CD4-positive, alpha-beta T cell treated with Interleukin-21 for 1 hour (primary cell): Measurements from ENCODE around the gene LRG1.
"Not testable (repeated sequence)": the region's sequence is repeated elsewhere in the genome, so short reads cannot be mapped to it uniquely, and the experiment has no call there.

ENCODE experiments used
- DNase-seq: peaks from one replicate; pipeline ENCODE4 v3.0.0-alpha.2; 2020

The LRG1 gene

DNA sequence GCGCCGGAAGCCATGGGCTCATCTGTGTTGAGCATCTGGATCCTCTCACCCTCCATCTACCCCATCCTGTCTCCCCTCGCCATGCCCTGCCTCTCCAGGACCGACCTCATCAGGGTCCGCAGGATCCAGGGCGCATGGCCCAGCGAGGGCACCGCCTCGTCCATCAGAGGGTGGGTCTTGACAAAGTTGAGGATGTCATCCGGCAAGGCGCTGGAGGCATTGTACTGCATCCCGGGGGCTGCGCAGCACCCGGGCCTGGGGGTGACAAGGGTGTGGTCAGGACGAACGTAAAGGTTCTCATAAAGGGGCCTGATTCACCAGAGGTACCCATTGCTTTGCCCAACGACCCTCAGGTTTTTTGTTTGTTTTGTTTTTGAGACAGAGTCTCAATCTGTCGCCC, 10.2 kb upstream of the LRG1 start:
- DNase-seq = no peak

DNA sequence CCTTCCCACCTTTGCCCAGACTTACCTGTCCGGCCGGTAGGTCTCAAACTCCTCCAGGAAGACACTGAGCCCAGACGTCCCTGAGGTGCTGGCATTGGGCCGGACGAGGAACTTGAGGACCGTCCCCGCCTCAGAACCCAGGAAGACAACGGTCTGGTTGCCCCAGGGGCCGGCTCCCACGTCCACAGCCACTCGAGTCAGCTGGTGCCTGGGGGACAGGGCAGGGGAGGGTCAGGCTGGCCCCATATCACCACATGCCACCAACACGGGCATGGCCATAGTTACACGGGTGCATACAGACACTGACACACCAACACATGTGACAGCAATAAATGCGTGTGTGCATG, 8.4 kb upstream of the LRG1 start:
- DNase-seq = no peak

DNA sequence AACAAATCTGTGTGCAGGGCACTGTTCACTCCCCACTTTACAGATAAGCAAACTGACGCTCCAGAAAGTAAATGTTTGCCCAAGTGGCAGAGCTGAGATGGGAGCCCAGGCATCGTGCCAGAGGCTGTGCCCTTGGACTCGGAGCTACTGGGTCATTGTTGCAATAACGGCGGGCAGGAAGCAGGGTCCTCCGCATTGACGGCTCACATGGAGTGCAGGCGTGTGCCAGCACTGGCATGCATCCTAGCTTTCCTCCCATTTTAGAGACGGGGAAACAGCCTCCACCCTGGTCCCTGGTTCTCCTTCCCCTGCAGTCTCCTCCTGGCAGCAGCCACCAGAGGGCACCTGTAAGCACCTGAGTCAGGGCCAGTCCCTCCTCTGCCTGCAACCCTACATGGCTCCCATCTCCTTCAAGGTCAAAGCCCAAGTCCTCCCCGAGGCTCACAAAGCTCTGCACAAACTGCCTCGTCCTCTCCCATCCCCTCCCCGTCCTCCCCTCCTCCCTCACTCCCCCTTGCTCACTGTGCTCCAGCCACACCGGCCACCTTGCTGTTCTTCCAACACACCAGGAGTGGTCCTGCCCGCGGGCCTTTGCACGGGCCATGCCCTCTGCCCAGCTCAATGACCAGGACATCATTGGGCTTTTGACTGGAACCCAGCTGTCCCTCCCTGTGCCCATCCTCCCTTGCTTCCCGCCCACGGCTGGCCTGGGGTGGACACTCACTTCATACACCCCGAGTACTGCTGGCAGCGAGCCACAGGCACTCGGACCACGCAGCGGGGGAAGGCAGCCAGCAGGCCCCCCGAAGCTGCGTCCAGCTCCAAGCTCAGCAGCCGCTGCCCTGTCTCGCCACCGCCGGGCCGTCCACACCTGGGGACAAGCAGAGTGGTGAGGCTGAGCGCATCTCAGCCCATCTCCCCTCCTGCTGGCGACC, 7.7 kb upstream of the LRG1 start:
- no peak for DNase-seq

DNA sequence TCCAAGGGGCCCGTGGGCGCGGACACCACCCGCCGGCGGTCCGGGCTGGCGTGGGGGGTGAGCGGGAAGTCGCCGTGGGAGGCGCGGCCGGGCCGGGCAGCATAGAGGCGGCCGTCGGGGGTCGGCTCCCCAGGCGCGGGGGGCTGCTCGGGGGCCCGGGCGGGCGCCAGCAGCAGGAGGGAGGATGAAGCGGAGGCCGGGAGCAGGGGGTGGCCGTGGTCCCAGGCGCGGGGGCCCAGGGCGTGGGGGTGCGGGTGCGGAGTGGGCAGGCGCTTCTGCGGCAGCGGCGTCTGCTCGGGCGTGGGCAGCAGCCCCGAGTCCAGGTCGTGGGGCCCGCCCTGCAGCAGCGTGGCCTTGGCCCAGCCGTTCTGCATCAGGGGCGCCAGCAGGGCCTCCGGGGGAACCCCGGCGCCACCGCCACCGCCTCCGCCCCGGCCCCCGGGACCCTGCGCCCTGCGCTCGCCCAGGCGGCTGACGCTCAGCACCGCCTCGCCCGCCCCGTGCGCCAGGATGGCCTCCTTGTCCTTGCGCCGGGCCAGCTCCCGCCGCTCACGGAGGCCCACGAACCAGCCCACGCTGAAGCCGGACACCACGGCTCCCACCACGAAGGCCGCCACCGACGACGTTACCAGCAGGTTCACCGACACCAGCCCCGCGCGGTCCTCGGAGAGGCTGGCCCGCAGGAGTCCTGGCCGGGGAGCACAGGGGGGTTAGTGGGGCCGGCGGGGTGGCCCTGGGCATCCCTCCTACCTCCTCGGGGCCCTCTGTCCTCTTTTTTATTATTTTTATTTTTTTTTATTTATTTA, 4.2 kb upstream of the LRG1 start:
- DNase-seq = no peak

DNA sequence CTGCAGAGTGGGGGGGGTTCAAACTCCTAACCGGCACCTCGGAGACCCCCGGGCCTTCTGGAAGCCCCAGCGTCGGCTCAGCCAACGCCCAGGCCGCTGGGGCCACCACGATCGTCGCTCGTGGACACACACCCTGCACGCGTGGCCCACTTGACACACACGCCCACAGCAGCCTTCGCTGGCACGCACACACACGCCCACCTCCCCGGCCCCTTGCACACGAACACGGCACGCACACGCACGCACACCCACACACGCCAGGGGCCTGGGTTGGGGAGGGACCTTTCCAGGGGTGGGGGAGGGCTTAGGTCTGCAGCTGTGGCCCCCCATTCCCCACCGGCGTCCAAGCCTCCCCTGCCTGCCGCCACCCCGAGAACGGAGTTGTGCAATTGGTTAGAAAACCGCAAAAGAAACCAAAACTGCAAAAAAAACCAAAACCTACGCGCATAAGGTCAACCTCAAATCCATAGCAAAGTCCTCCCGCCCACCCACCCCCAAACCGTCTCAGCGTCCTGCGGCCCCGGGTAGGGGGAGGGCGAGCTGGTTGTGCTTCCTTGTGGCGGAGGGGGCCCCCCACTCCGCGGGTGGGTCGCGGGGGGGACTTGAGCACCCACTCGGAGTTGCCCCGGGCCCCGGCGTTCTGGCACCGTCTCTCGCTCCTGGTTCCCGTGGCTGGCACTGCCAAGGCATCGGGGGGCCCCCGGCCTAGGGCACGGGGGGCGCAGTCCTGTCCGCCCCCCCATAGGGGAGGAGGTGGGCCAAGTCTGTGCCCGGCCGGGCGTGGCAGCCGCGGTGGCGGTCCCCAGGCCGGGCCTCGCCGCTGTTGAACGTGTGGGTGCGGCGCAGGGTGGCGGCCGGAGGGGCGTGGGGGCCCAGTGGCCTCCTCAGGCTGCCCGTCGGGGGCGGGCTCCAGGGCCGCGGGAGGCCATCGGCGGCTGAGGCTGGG, 3.3 kb upstream of the LRG1 start:
- no peak for DNase-seq

DNA sequence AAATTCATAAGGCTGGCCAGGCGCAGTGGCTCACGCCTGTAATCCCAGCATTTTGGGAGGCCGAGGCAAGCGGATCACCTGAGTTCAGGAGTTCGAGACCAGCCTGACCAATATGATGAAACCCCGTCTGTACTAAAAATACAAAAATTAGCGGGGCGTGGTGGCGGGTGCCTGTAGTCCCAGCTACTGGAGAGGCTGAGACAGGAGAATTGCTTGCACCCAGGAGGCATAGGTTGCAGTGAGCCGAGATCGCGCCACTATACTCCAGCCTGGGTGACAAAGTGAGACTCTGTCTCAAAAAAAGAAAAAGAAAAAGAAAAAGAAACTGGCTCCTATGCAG, 1.9 kb upstream of the LRG1 start:
- not testable (repeated sequence) for DNase-seq

DNA sequence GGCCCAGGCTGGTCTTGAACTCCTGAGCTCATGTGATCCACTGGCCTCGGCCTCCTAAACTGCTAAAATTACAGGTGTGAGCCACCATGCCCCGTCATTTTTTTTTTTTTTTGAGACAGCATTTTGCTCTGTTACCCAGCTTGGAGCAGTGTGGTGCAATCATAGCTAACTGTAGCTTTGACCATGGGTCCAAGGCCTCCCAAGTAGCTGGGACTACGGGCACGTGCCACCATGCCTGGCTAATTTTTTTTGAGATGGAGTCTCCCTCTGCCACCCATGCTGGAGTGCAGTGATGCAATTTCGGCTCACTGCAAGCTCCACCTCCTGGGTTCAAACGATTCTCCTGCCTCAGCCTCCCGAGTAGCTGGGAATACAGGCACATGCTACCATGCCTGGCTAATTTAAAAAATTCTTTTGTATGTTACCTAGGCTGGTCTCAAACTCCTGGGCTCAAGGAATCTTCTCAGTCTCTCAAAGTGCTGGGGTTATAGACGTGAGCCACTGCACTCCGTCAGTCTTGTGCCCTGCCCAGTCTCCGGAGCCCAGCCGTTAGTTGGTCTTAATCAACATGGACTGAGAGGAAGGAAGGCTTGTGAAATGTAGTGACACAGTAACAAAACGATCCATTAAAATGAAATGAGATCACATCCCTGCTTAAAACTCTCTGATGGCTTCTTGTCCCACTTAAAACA, 1.4 kb upstream of the LRG1 start:
- no peak for DNase-seq

DNA sequence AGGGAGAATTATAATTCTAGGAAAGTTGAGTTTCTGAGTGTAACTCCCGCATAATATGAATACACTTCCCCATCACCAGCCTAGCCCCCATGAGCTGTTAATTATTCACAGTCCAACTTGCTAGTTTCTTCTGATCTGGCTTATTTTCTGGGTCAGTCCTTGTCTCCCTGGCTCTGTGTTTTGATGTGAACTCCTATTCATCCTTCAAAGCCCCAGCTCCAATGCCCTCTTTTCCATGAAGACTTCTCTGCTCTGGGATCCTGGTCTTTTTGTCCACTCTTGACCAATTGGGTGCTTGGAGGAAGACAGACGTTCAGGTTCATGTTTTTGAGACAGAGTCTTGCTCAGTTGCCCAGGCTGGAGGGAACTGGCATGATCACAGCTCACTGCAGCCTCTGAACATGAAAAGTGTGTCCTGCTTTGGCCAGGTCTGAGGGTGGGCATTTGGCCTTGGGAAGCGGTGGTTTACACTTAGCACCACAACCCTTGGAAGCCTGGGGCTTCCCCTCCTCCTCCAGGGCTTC, 605 bp downstream of the LRG1 start:
- DNase-seq = no peak

DNA sequence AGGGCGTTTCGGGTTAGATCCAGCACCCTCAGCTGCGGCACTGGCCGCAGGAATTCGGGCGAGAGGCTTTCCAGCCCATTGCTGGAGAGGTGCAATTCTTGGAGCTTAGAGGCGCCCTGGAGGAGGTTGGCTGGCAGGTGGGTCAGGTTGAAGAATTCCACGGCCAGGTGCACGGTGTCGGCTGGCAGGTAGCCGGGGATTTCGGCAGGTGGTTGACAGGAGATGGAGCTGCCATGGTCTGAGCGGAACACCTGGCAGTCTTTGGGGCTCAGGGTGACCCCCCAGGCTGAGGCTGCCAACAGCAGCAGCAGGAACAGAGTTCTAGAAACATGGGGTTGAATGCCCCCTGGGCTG, 1.3 kb downstream of the LRG1 start:
- DNase-seq = no peak

DNA sequence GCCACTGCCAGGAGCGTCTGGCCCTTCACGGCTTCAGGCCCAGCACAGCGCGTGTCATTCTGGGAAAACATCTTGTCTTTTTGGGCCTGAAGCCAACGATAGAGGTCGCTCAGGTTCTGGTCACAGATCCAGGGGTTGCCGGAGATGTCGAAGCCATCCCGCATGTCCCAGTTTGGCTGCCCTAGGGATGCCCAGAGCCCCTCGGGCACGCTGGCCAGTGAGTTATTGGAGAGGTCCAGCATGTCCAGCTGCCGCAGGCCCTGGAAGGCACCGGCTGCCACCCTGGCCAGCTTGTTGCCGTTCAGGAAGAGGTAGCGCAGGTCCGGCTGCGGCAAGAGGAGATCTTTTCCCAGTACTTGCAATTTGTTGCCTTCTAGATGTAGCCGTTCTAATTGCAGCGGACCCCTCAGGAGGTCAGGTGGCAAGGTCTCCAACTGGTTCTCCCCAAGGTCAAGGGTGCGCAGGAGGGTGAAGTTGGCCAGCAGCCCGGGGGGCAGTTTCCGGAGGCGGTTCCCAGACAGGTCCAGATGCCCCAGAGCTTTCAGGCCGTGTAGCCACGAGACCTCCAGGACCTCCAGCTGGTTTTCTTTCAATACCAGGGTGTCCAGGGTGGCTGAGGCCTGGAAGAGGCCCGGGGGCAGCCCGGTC, 1.8 kb downstream of the LRG1 start:
- no peak for DNase-seq

DNA sequence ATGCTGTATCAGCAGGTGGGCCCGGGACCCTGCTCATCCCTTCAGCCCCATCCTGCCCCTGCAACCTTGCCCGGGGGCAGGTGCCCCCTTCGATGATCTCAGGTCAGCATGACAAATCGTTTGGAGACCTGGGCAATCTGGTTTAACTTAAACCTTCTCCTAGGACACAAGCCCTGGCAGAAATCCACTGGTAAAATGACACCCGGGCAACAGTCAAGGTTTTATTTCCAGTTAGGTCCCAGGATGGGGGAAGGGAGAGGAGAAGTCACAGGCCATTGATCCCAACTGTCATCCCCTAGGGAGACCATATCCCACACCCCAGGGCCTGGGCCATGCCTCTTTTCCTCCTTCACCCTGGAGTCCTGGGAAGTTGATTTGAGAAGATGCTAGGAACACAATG, 3.0 kb downstream of the LRG1 start:
- DNase-seq = no peak

DNA sequence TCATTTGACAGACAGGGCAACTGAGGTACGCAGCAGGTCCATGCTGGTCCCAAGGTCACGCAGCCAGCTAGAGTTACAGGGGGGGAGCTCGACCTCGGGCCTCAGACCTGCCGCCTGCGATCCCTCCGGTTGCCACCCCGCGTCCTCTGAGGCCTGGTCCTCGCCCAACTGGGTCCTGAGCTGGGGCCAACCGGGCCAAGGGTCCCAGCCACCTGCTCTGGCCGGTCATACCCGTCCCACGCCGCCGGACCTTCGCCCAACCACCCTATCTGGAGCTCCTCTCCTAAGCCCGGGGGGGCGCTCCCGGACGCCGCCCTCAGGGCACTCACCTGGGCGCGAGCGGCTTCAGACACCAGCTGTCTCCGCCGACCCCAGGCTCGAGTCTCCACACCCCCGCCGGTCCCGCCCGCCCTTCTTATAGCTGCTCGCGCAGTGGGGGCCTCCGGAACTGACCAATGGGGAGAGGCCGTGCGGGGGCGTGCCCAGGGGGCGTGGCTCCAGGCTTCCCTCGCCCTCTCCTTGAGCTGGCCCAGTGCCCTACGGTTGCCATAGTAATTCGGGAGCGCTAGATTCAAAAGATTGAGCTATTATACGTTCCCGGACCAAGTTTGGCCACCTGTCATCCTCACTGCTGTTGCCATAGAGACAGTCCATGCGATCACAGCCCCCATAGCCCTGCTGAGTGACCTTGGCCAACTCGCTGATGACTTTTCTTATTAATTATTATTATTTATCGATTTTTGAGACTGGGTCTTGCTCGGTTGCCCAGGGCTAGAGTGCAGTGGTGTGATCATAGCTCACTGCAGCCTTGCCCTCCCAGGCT, 4.8 kb downstream of the LRG1 start, which contains the start of gene PLIN5:
PLIN5 (minus strand) TSS at position 389 of the 823 bp plus-strand sequence. CDS start 1,150 bp downstream, outside the sequence.
- DNase-seq = peak; percentile 55

DNA sequence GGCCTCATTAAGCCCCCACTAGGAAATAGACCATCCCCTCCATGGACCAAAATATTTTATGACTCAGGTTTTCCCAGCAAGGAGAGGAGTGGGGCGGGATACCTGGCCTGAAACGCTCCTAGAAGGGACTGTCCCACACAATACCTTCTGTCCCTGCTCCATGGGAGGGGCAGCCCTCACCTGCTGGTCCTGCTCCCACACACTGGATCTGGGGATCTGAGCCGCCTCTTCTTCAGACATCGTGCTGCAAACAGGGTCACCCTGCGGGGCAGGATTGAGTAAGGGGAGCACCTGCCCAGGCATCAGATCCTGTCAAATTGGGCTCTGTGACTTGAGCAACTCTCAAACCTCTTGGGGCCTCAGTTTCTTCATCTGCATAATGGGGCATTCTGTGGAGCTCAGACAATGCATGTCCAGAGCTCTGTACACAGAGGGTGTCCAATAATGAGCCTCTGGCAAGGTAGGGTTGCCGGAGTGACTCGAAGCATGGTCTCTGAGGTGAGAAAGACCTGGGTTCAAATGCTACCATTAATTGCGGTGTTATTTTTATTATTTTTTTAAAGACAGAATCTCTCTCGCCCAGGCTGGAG, 5.9 kb downstream of the LRG1 start:
- no peak for DNase-seq

DNA sequence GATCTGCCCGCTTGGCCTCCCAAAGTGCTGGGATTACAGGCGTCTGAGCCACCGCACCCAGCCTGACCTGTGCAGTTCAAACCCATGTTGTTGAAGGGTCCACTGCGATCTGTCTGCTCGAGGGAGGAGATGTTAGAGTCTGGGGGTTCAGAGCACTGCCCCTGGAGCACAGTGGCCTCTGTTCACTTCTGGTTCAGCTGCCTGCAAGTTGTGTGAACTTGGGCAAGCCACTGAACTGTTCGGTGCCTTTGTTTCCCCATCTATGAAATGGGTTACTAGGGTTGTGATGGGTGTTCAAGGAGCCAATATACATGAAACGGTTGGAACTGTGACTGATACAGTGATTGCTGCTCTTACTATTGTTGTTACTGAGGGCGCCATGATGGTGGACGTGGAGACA, 6.5 kb downstream of the LRG1 start:
- DNase-seq = no peak

DNA sequence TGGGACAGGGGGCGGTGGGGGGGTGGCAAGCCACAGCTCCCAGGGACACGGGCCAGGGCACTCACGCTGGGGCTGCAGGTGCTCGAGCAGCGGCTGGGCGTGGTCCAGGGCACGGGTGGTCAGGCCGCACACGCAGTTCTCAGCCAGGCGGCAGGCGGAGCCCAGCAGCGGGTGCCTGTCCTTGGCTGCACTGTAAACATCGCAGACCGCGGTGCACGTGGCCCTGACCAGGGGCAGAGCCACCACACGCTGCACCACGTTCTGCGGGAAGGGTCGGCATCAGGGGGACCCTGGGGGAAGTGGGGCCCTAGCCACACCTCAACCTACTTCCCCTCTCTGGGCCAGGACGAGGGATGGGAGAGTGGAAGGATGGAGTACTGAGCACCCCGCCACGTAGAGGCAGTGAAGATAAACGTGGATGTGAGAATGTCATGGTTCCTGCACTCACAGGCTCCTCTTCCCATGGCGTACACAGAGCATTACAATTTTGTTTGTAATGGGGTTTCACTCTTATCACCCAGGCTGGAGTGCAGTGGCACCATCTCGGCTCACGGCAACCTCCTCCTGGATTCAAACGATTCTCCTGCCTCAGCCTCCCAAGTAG, 8.2 kb downstream of the LRG1 start:
- DNase-seq = no peak

DNA sequence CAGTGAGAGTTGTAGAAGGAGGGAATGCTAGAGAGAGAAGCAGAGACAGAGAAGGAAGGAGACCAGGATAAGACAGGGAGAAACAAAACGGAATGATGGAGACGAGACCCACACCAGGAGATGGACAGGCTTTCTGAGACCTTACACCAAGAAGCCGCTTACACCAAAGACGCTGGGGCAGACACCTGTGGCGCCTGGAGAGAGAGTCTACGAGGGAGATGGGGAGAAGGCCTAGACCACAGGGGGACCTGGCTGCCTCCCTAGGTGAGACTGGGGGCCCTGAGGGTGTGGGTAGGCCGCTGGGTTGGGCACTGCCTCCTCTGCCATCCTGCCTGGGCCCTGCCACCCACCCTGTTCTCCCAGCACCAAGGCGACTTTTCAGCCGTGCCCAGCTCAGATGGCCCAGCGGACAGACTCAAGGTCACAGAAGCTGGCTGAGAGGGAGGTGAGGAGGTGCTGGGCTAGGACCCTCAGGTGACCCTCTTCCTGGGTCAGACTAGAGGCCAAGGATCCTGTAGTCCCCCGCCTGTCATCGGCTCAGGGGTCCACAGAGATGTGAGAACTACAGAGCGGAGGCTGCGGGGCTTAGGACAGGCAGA, 9.8 kb downstream of the LRG1 start:
- DNase-seq = no peak

DNA sequence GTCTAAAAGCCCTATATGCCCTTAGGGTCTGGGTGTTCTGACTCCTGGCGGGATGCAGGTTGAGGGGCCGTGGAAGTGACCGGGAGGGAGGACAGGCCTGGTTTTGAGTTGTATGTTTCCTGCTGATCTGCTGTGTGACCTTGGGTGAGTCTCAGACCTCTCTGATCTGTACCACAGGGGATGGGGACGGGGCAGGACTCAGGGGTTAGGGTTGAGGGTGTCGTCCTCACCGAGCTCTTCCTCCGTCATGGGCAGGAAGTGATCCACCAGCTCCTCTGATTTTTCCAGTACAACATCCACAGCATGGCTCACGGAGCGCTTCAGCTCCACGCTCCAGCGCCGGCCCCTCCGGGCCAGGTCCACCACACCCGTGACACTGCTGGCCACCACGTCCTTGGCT, 11.0 kb downstream of the LRG1 start:
- DNase-seq = no peak

DNA sequence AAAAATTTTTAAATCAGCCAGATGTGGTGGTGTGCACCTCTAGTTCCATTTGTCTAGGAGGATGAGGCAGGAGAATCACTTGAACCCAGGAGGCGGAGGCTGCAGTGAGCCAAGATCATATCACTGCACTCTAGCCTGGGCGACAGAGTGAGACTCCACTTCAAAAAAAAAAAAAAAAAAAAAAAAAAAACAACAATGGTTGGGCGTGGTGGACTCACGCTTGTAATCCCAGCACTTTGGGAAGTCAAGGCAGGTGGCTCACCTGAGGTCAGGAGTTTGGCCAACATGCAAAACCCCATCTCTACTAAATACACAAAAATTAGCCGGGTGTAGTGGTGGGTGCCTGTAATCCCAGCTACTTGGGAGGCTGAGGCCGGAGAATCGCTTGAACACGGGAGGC, 12.5 kb downstream of the LRG1 start:
- DNase-seq = not testable (repeated sequence)

DNA sequence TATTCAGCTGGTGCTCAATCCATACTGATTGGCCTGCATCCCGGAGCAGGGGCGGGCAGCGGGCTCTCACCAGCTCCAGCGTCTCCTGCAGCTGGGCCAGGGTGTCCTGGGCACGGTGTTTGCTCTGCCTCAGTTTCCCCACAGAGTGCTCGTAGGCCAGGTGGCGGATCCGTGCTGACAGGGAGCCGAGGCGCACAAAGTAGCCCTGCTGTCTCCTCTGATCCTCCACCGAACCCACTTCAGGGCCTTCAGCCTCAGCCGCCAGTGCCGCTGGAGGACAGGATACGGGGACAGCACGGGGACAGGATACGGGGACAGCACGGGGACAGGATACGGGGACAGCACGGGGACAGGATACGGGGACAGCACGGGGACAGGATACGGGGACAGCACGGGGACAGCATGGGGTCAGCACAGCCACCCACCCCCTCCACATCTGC, 14.3 kb downstream of the LRG1 start:
- DNase-seq = no peak
